Measurements from ENCODE around the gene EXOC3L2. TPM values are rescaled to one million over a fixed set of nuclear protein-coding genes. Genes with fewer than 3 reads are reported as not detected.
A peak's percentile ranks its signal among the peaks of the same experiment; 100 is the strongest.

EXOC3L2 gene
- total and polyA plus RNA-seq, 10 donors, result 1.9 to 22.7 (median 13.4) TPM

- peak overlapping the region in 5 of 8 donors; percentile 48 to 78 (median 73) for H3K27ac ChIP-seq
- no peak for TF ChIP-seq CTCF (IDR thresholded peaks at IDR 0.05 in 8 of 11, conservative IDR thresholded peaks at IDR 0.05 in 3 of 11)
- TF ChIP-seq POLR2A (IDR thresholded peaks at IDR 0.05), result no peak
- TF ChIP-seq POLR2AphosphoS5 (IDR thresholded peaks at IDR 0.05), result no peak
These were observed 73.0 kb downstream of the EXOC3L2 start for GRCh38 chr19:45172173-45172572.

GRCh38 chr19:45171211-45171623 lies 74.0 kb downstream of the EXOC3L2 start:
- DNase-seq, result no peak
- peak in 2 of 3 donors; percentile 24 to 68 for TF ChIP-seq POLR2AphosphoS5 (IDR thresholded peaks at IDR 0.05)
- TF ChIP-seq CTCF (IDR thresholded peaks at IDR 0.05 in 8 of 11, conservative IDR thresholded peaks at IDR 0.05 in 3 of 11), result no peak
- Histone ChIP-seq H3K27me3 (replicated peaks in 1 of 7) (no peaks in the 10 kb centered on the region), H3K36me3 (peaks cover 0 to 10% (median 0%) of the 10 kb centered on the region in 6 donors), H3K4me1 (peaks cover 21 to 86% (median 59%) of the 10 kb centered on the region in 6 donors), H3K4me3 (peak overlapping the region in 1 of 8 donors; percentile 28), H3K27ac (peak overlapping the region; percentile 44 to 78 (median 69)), H3K9me3 (no peaks in the 10 kb centered on the region)
- WGBS, 5 donors, result 22 to 36% (median 32%) methylated on average over 7 of the region's 7 CpGs
- intact Hi-C loops (cut with DNase I; ENCODE audit: low total_unique reads), result no loop called here

More at GRCh38 chr19:45172173-45172572, 73.0 kb downstream of the EXOC3L2 start:
- Histone ChIP-seq H3K9me3 (no peaks in the 10 kb centered on the region), H3K4me1 (peaks cover 21 to 86% (median 60%) of the 10 kb centered on the region in 6 donors), H3K4me3 (no peak overlapping the region), H3K27me3 (replicated peaks in 1 of 7) (no peaks in the 10 kb centered on the region), H3K36me3 (peaks cover 0 to 10% (median 0%) of the 10 kb centered on the region in 6 donors)
- DNase-seq, result no peak
- 10 to 46% (median 35%) methylated on average over 3 to 4 of the region's 4 CpGs for WGBS, 5 donors
- intact Hi-C loops (cut with DNase I; ENCODE audit: low total_unique reads), result no loop called here

GRCh38 chr19:45170146-45171106 lies 74.8 kb downstream of the EXOC3L2 start:
- no peaks in the 10 kb centered on the region for H3K27me3 ChIP-seq (replicated peaks in 1 of 7)

More at GRCh38 chr19:45170146-45171106, 74.8 kb downstream of the EXOC3L2 start:
- peaks cover 21 to 86% (median 59%) of the 10 kb centered on the region in 6 donors for H3K4me1 ChIP-seq
- H3K27ac ChIP-seq, result peak overlapping the region in 7 of 8 donors; percentile 44 to 78 (median 73)
- intact Hi-C loops (cut with DNase I; ENCODE audit: low total_unique reads), result no loop called here
- TF ChIP-seq CTCF (IDR thresholded peaks at IDR 0.05 in 8 of 11, conservative IDR thresholded peaks at IDR 0.05 in 3 of 11), result no peak
- peak in 1 of 3 donors; percentile 0 for TF ChIP-seq POLR2AphosphoS5 (IDR thresholded peaks at IDR 0.05)
- H3K9me3 ChIP-seq, result no peaks in the 10 kb centered on the region
- H3K4me3 ChIP-seq, result peak overlapping the region in 1 of 8 donors; percentile 28
- WGBS, 5 donors, result 84 to 87% (median 86%) methylated on average over 18 to 21 of the region's 21 CpGs
- no peak for DNase-seq
- H3K36me3 ChIP-seq, result peaks cover 0 to 10% (median 0%) of the 10 kb centered on the region in 6 donors

All from spleen (tissue), 11 donors.